K562 (cell line): ENCODE data around the gene SOSTDC1. TPM values are rescaled to one million over a fixed set of nuclear protein-coding genes. Genes with fewer than 3 reads are reported as not detected.

Experiments
- CBX5 ChIP-seq: IDR thresholded peaks from 2 replicates; pipeline ENCODE4 v1.6.1; 2014; ENCODE audit warnings: low read depth, borderline replicate concordance
- CREB1 ChIP-seq, 2 experiments: sonication (generic) in 1 of 2; formaldehyde crosslinking in 1 of 2; IDR thresholded peaks; 2 replicates each; pipeline versions ENCODE4 v1.6.1 to v1.8.0; 2012 to 2022; ENCODE audit warnings: inconsistent platforms in 1 of 2, mild to moderate bottlenecking in 1 of 2, missing genetic modification reagents in 1 of 2, moderate library complexity in 1 of 2
- DNMT1 ChIP-seq: fragments of 450-650 bp; IDR thresholded peaks from 2 replicates; pipeline ENCODE4 v1.6.1; 2016; ENCODE audit warnings: antibody characterized with exemption, mild to moderate bottlenecking
- ELF4 ChIP-seq: fragments of 450-650 bp; formaldehyde crosslinking; IDR thresholded peaks from 2 replicates; pipeline ENCODE4 v1.4.0; 2022; ENCODE audit warnings: missing genetic modification characterization
- ETV1 ChIP-seq: fragments of 450-650 bp; conservative IDR thresholded peaks from 2 replicates; pipeline ENCODE4 v1.6.1; 2016; ENCODE audit warnings: missing genetic modification characterization, control low read depth, low read depth, missing compliant biosample characterization
- FOXK1 ChIP-seq: sonication (generic); formaldehyde crosslinking; IDR thresholded peaks from 2 replicates; pipeline ENCODE4 v1.8.0; 2022; ENCODE audit warnings: missing genetic modification reagents, mild to moderate bottlenecking, borderline replicate concordance
- FOXP4 ChIP-seq: sonication (generic); formaldehyde crosslinking; IDR thresholded peaks from 2 replicates; pipeline ENCODE4 v1.8.0; 2022; ENCODE audit warnings: mild to moderate bottlenecking, missing genetic modification reagents, borderline replicate concordance
- GATAD2A ChIP-seq: fragments of 450-650 bp; IDR thresholded peaks from 2 replicates; pipeline ENCODE4 v1.6.1; 2017
- HNRNPL ChIP-seq: fragments of 200-400 bp; formaldehyde crosslinking; IDR thresholded peaks from 2 replicates; pipeline ENCODE4 v1.6.1; 2017; ENCODE audit warnings: low read depth, mild to moderate bottlenecking, low read length
- L3MBTL2 ChIP-seq: fragments of 450-650 bp; IDR thresholded peaks from 2 replicates; pipeline ENCODE4 v1.6.1; 2016; ENCODE audit warnings: mild to moderate bottlenecking, moderate library complexity
- LCOR ChIP-seq: sonication (generic); formaldehyde crosslinking; IDR thresholded peaks from 2 replicates; pipeline ENCODE4 v1.8.0; 2022; ENCODE audit warnings: mild to moderate bottlenecking, missing genetic modification reagents
- MYNN ChIP-seq, 2 experiments: sonication (generic); formaldehyde crosslinking in 1 of 2; IDR thresholded peaks; 2 replicates each; pipeline versions ENCODE4 v1.5.0 to v1.6.1; 2016 to 2020; ENCODE audit warnings: antibody characterized with exemption in 1 of 2, missing genetic modification reagents in 1 of 2
- PHF8 ChIP-seq: fragments of 200-600 bp; sonication (generic); IDR thresholded peaks from 2 replicates; pipeline ENCODE4 v1.6.1; 2012; ENCODE audit warnings: mixed run types, mild to moderate bottlenecking, inconsistent platforms, low read length, moderate library complexity, borderline replicate concordance
- PKNOX1 ChIP-seq: fragments of 450-650 bp; IDR thresholded peaks from 2 replicates; pipeline ENCODE4 v1.6.1; 2016
- RB1 ChIP-seq: fragments of 450-650 bp; IDR thresholded peaks from 2 replicates; pipeline ENCODE4 v1.6.1; 2017; ENCODE audit warnings: low read depth, mild to moderate bottlenecking
- RBFOX2 ChIP-seq: fragments of 200-400 bp; formaldehyde crosslinking; IDR thresholded peaks from 2 replicates; pipeline ENCODE4 v1.6.1; 2017; ENCODE audit warnings: low read depth, mild to moderate bottlenecking, low read length, moderate library complexity
- RBM22 ChIP-seq: fragments of 200-400 bp; formaldehyde crosslinking; IDR thresholded peaks from 2 replicates; pipeline ENCODE4 v1.6.1; 2018; ENCODE audit warnings: low read length, low read depth; ENCODE audit not compliant: poor library complexity, severe bottlenecking
- STAT5B ChIP-seq: fragments of 250-450 bp; sonication (Bioruptor Pico); IDR thresholded peaks from 2 replicates; pipeline ENCODE4 v1.8.0; 2021; ENCODE audit warnings: mild to moderate bottlenecking, inconsistent platforms
- TCF7L2 ChIP-seq: fragments of 150-350 bp; IDR thresholded peaks from 2 replicates; pipeline ENCODE4 v1.6.1; 2016; ENCODE audit warnings: low read depth, mild to moderate bottlenecking, low read length, moderate library complexity
- ZBED1 ChIP-seq: IDR thresholded peaks from 2 replicates; pipeline ENCODE4 v1.6.1; 2014
- ZBTB1 ChIP-seq: sonication (generic); formaldehyde crosslinking; IDR thresholded peaks from 2 replicates; pipeline ENCODE4 v1.8.1; 2023; ENCODE audit warnings: missing genetic modification reagents, low read depth, mild to moderate bottlenecking, borderline replicate concordance
- ZBTB7A ChIP-seq: IDR thresholded peaks from 2 replicates; pipeline ENCODE4 v1.6.1; 2011; ENCODE audit warnings: low read depth, mild to moderate bottlenecking, low read length, moderate library complexity, borderline replicate concordance; ENCODE audit not compliant: control insufficient read depth
- ZC3H11A ChIP-seq: IDR thresholded peaks from 2 replicates; pipeline ENCODE4 v1.6.1; 2012; ENCODE audit warnings: low read depth, low read length, improper control_type of control experiment
- ZNF232 ChIP-seq: sonication (generic); formaldehyde crosslinking; IDR thresholded peaks from 2 replicates; pipeline ENCODE4 v1.8.0; 2022; ENCODE audit warnings: mild to moderate bottlenecking, missing genetic modification reagents
- ZNF3 ChIP-seq: fragments of 250-450 bp; sonication (Bioruptor Pico); IDR thresholded peaks from 2 replicates; pipeline ENCODE4 v1.5.0; 2021; ENCODE audit warnings: mild to moderate bottlenecking, moderate library complexity
- ZNF408 ChIP-seq: fragments of 250-450 bp; sonication (Bioruptor Pico); IDR thresholded peaks from 2 replicates; pipeline ENCODE4 v1.4.0; 2020; ENCODE audit warnings: low read depth, mild to moderate bottlenecking, moderate library complexity
- ZNF57 ChIP-seq: fragments of 450-650 bp; formaldehyde crosslinking; IDR thresholded peaks from 2 replicates; pipeline ENCODE4 v1.4.0; 2020; ENCODE audit warnings: mild to moderate bottlenecking, moderate library complexity
- polyA plus RNA-seq, 8 experiments: library from polyadenylated mRNA; depleted of rRNA in 4 of 8; stranded (reverse) in 5 of 8; unstranded in 3 of 8; fragments of >200 nt; fragmentation: Nextera tagmentation in 2 of 8; fragmentation: Illumina TruSeq in 1 of 8; extraction: Ambion mirVana in 2 of 8; extraction: Trizol in 1 of 8; gene quantifications; 2 replicates each; pipeline versions ENCODE4 v1.2.1 to v1.2.3, GENCODE V29; 2011 to 2014; ENCODE audit warnings: inconsistent platforms in 1 of 8, missing spikeins in 1 of 8
- total RNA-seq, 7 experiments: library from RNA; depleted of rRNA in 6 of 7; stranded (reverse); fragments of >200 nt in 6 of 7; fragmentation: Illumina TruSeq in 2 of 7; extraction: Trizol in 2 of 7; gene quantifications; 2 replicates each; pipeline versions ENCODE4 v1.2.1 to v1.2.3, GENCODE V29; 2011 to 2021; ENCODE audit warnings: low replicate concordance in 1 of 7

SOSTDC1 gene
- total and polyA plus RNA-seq, 9 of the 15 experiments (the other 6 are each of a cell fraction or from before 2014, with no cell fraction given): 8.3 to 48.6 (median 15.9) TPM

GRCh38 chr7:16416289-16417282 is 49.0 kb downstream of the SOSTDC1 start (continued):
- TF ChIP-seq FOXP4 (CRISPR knock-in tag) (no peak), ZNF57 (CRISPR knock-in tag) (no peak), MYNN (IDR thresholded peaks at IDR 0.05) (no peak), MYNN (CRISPR knock-in tag; IDR thresholded peaks at IDR 0.05) (no peak), RB1 (no peak), LCOR (no peak; the same call in 1 of the 2 replicates), ELF4 (peak; percentile 28; the same call in 1 of the 2 replicates), ZNF408 (CRISPR knock-in tag) (no peak), DNMT1 (no peak), FOXK1 (CRISPR knock-in tag) (no peak), RBM22 (no peak), RBFOX2 (no peak), ETV1 (tag) (no peak), GATAD2A (no peak), CREB1 (IDR thresholded peaks at IDR 0.05) (no peak), CREB1 (CRISPR knock-in tag; IDR thresholded peaks at IDR 0.05) (no peak), ZBTB1 (CRISPR knock-in tag) (no peak), PHF8 (no peak), CBX5 (no peak), ZNF3 (CRISPR knock-in tag) (no peak), ZC3H11A (no peak), L3MBTL2 (0 out of 2 replicates have a peak, but pooled peaks have one; percentile 31), ZBTB7A (no peak), ZBED1 (no peak), STAT5B (CRISPR knock-in tag) (no peak), HNRNPL (no peak), TCF7L2 (no peak), ZNF232 (CRISPR knock-in tag) (no peak), PKNOX1 (peak; percentile 56; the same call in 1 of the 2 replicates)
